Loucy (cell line): ENCODE results near the gene ST6GAL2.

Experiments used
- H2AFZ ChIP-seq: fragments of 200-600 bp; sonication (generic); 2 replicates; pipeline ENCODE4 v1.6.0; 2016; ENCODE audit warnings: antibody characterized with exemption, mild to moderate bottlenecking, low read length, moderate library complexity
- H3F3A ChIP-seq: fragments of 200-600 bp; 2 replicates; pipeline ENCODE4 v1.6.0; 2016; ENCODE audit warnings: antibody characterized with exemption, low read depth, mild to moderate bottlenecking
- H3K27me3 ChIP-seq: fragments of 200-600 bp; sonication (generic); 2 replicates; pipeline ENCODE4 v1.6.1; 2014; ENCODE audit warnings: low read length, mild to moderate bottlenecking; ENCODE audit not compliant: insufficient read depth, poor library complexity, severe bottlenecking
- H3K36me3 ChIP-seq: fragments of 200-600 bp; sonication (generic); 2 replicates; pipeline ENCODE4 v1.6.1; 2016; ENCODE audit warnings: low read length; ENCODE audit not compliant: insufficient read depth
- H3K4me1 ChIP-seq: fragments of 200-600 bp; sonication (generic); 2 replicates; pipeline ENCODE4 v1.5.1; 2014; ENCODE audit warnings: low read length, mild to moderate bottlenecking; ENCODE audit not compliant: insufficient read depth, poor library complexity, severe bottlenecking
- H3K4me2 ChIP-seq: fragments of 200-600 bp; sonication (generic); 2 replicates; pipeline ENCODE4 v1.6.0; 2014; ENCODE audit warnings: antibody characterized with exemption, low read length, low read depth, mild to moderate bottlenecking; ENCODE audit not compliant: poor library complexity, severe bottlenecking
- H3K4me3 ChIP-seq: fragments of 200-600 bp; sonication (generic); 2 replicates; pipeline ENCODE4 v1.5.1; 2014; ENCODE audit warnings: low read length, mild to moderate bottlenecking, mixed read lengths; ENCODE audit not compliant: poor library complexity, severe bottlenecking
- H3K79me2 ChIP-seq: fragments of 200-600 bp; sonication (generic); 2 replicates; pipeline ENCODE4 v1.6.1; 2014; ENCODE audit warnings: low read length; ENCODE audit not compliant: insufficient read depth
- H3K9ac ChIP-seq: fragments of 200-600 bp; sonication (generic); 2 replicates; pipeline ENCODE4 v1.6.0; 2014; ENCODE audit warnings: mild to moderate bottlenecking, low read depth, low read length, moderate library complexity; ENCODE audit not compliant: poor library complexity, severe bottlenecking
- H3K9me2 ChIP-seq: fragments of 200-600 bp; sonication (generic); replicated peaks from 2 replicates; pipeline ENCODE4 v1.6.1; 2016; ENCODE audit warnings: low read depth, low read length, mixed read lengths
- H3K9me3 ChIP-seq: fragments of 200-600 bp; sonication (generic); 2 replicates; pipeline ENCODE4 v1.6.1; 2014; ENCODE audit warnings: mild to moderate bottlenecking, antibody characterized with exemption, low read length, low read depth; ENCODE audit not compliant: insufficient read depth
- H4K20me1 ChIP-seq: fragments of 200-600 bp; sonication (generic); 2 replicates; pipeline ENCODE4 v1.6.0; 2014; ENCODE audit warnings: antibody characterized with exemption, low read length, mild to moderate bottlenecking; ENCODE audit not compliant: insufficient read depth, poor library complexity, severe bottlenecking
- EZH2phosphoT487 ChIP-seq: fragments of 200-600 bp; IDR thresholded peaks from 2 replicates; pipeline ENCODE4 v1.6.1; 2018; ENCODE audit warnings: antibody characterized with exemption, mild to moderate bottlenecking, moderate library complexity, borderline replicate concordance
- TF ChIP-seq, protein P1 (sequence below): fragments of 200-600 bp; sonication (generic); conservative IDR thresholded peaks from 2 replicates; pipeline ENCODE4 v1.5.1; 2014; ENCODE audit warnings: mild to moderate bottlenecking, antibody characterized with exemption, low read length

Gene ST6GAL2

DNA sequence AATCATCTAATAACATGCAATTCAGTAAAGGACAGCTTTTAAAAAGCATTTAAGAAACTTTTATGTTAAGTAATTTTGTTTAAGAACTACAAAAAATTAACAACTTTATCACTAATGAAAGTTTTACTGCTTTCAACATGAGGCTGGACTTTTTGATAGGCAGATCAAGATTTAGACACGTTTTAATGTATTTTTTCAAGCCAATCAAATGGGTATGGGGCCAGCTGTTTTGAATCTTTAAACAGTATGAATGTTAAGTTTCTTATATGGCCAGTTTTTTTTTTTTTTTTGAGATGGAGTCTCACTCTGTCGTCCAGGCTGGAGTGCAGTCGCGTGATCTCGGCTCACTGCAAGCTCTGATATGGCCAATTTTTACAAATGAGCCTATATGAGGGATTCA, 73.1 kb downstream of the ST6GAL2 start:
- Histone ChIP-seq H3K9ac (no peak overlapping the region), H3K79me2 (no peaks in the 10 kb centered on the region), H3F3A (no peaks in the 10 kb centered on the region), H3K4me1 (no peaks in the 10 kb centered on the region), H3K4me3 (no peak overlapping the region), H4K20me1 (no peaks in the 10 kb centered on the region), H3K36me3 (no peaks in the 10 kb centered on the region), H3K9me3 (no peaks in the 10 kb centered on the region), H2AFZ (no peak overlapping the region), H3K4me2 (no peak overlapping the region), H3K9me2 (no peaks in the 10 kb centered on the region), H3K27me3 (no peaks in the 10 kb centered on the region)
- TF ChIP-seq EZH2phosphoT487 = no peak
- TF ChIP-seq, protein P1, sequence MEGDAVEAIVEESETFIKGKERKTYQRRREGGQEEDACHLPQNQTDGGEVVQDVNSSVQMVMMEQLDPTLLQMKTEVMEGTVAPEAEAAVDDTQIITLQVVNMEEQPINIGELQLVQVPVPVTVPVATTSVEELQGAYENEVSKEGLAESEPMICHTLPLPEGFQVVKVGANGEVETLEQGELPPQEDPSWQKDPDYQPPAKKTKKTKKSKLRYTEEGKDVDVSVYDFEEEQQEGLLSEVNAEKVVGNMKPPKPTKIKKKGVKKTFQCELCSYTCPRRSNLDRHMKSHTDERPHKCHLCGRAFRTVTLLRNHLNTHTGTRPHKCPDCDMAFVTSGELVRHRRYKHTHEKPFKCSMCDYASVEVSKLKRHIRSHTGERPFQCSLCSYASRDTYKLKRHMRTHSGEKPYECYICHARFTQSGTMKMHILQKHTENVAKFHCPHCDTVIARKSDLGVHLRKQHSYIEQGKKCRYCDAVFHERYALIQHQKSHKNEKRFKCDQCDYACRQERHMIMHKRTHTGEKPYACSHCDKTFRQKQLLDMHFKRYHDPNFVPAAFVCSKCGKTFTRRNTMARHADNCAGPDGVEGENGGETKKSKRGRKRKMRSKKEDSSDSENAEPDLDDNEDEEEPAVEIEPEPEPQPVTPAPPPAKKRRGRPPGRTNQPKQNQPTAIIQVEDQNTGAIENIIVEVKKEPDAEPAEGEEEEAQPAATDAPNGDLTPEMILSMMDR = no peak

DNA sequence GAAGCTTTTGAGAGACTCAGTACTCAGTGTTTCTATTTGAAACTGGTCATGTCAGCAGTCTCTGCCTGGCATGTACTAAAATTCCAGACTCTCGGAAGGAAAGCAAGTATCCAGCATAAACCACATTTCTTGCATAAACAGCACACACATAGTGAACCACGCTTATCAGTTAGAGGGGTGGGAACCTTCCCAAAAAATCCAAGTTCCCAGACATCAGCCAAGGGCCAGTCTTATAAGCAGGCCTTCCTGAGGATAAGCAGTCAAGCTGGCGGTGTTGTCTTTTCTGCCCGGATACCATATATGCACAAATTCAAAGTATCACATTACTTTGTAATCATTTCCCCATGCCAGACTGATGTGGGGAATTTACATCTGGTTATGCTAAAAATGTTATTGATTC, 73.6 kb downstream of the ST6GAL2 start:
- Histone ChIP-seq H2AFZ (no peak overlapping the region), H3K36me3 (no peaks in the 10 kb centered on the region), H3K79me2 (no peaks in the 10 kb centered on the region), H3K9ac (no peak overlapping the region), H4K20me1 (no peaks in the 10 kb centered on the region), H3K4me2 (no peak overlapping the region), H3F3A (no peaks in the 10 kb centered on the region), H3K4me3 (no peak overlapping the region), H3K27me3 (no peaks in the 10 kb centered on the region), H3K9me2 (no peaks in the 10 kb centered on the region), H3K9me3 (no peaks in the 10 kb centered on the region), H3K4me1 (no peaks in the 10 kb centered on the region)
- TF ChIP-seq, protein P1 = no peak
- no peak for TF ChIP-seq EZH2phosphoT487

DNA sequence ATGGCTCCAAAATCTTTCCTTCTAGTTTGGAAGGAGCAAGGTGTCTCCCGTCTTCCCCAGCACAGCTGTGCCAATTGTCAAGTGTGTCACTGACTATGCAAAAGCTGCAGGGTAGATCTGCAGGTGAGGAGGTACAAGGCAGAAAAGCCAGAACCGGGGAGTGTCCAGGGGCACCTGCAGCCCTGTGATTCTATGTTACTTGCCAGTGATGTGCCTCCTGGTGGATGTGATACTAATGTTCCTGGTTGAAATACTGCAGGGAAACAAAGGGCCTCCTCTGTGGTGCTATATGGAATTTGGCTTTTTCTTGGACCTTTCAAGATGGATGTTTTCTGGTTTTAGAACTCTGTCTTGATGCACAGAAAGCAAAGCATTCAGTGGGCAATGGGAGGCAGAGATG, 80.3 kb downstream of the ST6GAL2 start:
- H3K4me1 ChIP-seq = no peaks in the 10 kb centered on the region
- TF ChIP-seq EZH2phosphoT487 = no peak
- TF ChIP-seq, protein P1 = no peak
- no peaks in the 10 kb centered on the region for H3K36me3 ChIP-seq
- H4K20me1 ChIP-seq = no peaks in the 10 kb centered on the region
- no peaks in the 10 kb centered on the region for H3K79me2 ChIP-seq
- H3F3A ChIP-seq = no peaks in the 10 kb centered on the region
- no peak overlapping the region for H3K4me2 ChIP-seq
- no peak overlapping the region for H3K9ac ChIP-seq
- H3K9me2 ChIP-seq = no peaks in the 10 kb centered on the region
- H2AFZ ChIP-seq = no peak overlapping the region
- no peaks in the 10 kb centered on the region for H3K9me3 ChIP-seq
- no peaks in the 10 kb centered on the region for H3K27me3 ChIP-seq
- H3K4me3 ChIP-seq = no peak overlapping the region
